ENCODE measurements around the gene PIEZO1.

GRCh38 chr16:88695218-88695617, 89.8 kb downstream of the PIEZO1 start:
- TF ChIP-seq, protein P1, sequence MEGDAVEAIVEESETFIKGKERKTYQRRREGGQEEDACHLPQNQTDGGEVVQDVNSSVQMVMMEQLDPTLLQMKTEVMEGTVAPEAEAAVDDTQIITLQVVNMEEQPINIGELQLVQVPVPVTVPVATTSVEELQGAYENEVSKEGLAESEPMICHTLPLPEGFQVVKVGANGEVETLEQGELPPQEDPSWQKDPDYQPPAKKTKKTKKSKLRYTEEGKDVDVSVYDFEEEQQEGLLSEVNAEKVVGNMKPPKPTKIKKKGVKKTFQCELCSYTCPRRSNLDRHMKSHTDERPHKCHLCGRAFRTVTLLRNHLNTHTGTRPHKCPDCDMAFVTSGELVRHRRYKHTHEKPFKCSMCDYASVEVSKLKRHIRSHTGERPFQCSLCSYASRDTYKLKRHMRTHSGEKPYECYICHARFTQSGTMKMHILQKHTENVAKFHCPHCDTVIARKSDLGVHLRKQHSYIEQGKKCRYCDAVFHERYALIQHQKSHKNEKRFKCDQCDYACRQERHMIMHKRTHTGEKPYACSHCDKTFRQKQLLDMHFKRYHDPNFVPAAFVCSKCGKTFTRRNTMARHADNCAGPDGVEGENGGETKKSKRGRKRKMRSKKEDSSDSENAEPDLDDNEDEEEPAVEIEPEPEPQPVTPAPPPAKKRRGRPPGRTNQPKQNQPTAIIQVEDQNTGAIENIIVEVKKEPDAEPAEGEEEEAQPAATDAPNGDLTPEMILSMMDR (IDR thresholded peaks at IDR 0.05) = no peak
- no peak for TF ChIP-seq POLR2A (IDR thresholded peaks at IDR 0.05)

All from right lobe of liver (tissue), 4 donors.